ENCODE results near the gene ATP8A2.

The ATP8A2 gene

DNA sequence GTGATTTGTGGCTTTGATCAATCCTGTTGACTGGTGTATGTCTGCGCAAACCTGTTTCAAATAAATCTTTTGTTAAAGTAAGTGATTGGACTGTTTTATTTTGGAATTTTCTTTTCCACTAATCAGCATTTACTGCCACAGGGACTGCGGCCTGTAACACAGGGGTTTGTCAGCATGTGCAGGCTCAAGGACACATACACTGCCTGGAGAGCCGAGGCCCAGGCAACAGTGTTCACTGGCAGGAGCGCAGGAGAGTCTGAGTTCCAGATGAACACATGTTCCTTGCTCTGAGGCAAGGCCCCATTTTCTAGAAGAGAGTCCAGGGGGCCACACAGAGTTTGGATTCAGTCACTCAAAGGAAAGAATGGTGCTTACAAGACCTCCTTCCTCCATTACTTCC lies 654.0 kb downstream of the ATP8A2 start:
- peaks cover 1% of the 10 kb centered on the region for H3K27me3 Mint-ChIP-seq
- no peak overlapping the region for H3K4me3 Mint-ChIP-seq
- H3K4me1 Mint-ChIP-seq (ENCODE audit: low read depth), result peaks cover 1% of the 10 kb centered on the region
- H3K9me3 Mint-ChIP-seq (ENCODE audit: low read depth), result peaks cover 6% of the 10 kb centered on the region
- peaks cover 5% of the 10 kb centered on the region for H3K36me3 Mint-ChIP-seq
- H3K27ac Mint-ChIP-seq, result no peak overlapping the region

DNA sequence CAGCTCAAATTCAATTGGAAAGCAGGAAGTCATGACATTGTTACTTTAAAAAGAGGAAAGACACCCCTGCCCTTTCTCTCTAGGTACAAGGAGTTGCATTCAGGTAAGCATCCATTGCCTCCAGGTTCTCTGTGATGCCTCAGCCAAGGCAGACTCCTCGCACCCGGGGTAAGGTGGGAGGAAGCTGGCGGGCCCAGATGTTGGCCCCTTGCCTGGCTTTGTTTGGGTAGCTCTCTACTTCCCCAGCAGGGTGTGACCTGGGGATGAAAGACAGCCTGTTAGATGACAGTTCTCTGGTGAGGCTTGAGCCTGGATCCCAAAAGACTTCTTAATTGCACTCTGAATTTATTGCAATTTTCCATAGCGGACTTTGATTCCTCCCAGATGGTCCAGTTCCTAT lies 654.4 kb downstream of the ATP8A2 start:
- H3K4me1 Mint-ChIP-seq (ENCODE audit: low read depth), result no peaks in the 10 kb centered on the region
- H3K9me3 Mint-ChIP-seq (ENCODE audit: low read depth), result peaks cover 2% of the 10 kb centered on the region
- no peak overlapping the region for H3K27ac Mint-ChIP-seq
- H3K36me3 Mint-ChIP-seq, result peaks cover under 1% of the 10 kb centered on the region
- H3K4me3 Mint-ChIP-seq, result no peak overlapping the region
- H3K27me3 Mint-ChIP-seq, result peaks cover 1% of the 10 kb centered on the region

DNA sequence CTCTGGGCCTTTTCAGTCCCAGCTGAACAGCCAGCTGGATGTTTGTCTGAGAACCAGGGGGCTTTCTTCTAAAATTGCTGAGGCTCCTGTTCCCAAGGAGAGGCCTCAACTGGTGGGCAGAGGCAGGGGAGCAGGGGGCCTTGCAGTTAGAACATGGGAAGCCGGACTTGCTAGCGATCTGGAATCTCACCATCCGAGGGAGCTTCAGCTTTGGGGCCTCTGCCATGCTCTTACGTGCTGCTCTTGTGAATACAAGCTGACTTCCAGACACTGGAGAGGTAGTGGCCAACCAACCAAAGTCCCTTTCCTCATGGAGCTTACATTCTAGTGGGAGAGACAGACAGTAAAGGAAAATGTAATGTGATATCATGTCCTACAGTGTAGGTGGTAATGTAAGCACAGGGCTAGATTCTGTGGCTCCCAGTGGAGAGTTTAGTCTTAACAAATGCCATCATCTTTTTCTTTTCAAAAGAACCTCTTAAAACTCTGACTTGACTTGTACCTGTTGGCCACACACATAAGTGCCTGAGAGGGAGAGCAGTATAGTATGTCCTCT lies 657.9 kb downstream of the ATP8A2 start:
- Mint-ChIP-seq H3K27ac (no peak overlapping the region), H3K4me3 (no peak overlapping the region), H3K9me3 (ENCODE audit: low read depth) (no peaks in the 10 kb centered on the region), H3K36me3 (no peaks in the 10 kb centered on the region), H3K27me3 (peaks cover 1% of the 10 kb centered on the region), H3K4me1 (ENCODE audit: low read depth) (no peaks in the 10 kb centered on the region)

DNA sequence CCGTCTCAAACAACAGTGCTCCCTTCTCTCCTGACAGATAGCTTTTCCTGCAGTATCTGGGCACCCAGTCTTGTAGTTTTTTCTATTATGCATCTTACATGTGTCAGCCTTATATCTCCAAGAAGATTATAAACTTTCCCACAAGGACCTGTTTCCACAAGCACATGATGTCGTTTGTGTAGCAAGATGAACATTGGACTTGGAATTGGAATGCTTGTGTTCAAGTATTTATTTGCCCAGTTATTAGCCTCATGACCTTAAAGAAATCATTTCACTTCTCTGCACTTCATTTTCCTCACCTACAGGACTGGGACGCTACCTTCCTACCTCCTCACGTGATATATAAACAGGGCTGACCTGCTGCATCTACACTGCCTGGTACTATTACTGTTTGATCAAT lies 658.6 kb downstream of the ATP8A2 start:
- Mint-ChIP-seq H3K27me3 (peaks cover 1% of the 10 kb centered on the region), H3K9me3 (ENCODE audit: low read depth) (no peaks in the 10 kb centered on the region)

DNA sequence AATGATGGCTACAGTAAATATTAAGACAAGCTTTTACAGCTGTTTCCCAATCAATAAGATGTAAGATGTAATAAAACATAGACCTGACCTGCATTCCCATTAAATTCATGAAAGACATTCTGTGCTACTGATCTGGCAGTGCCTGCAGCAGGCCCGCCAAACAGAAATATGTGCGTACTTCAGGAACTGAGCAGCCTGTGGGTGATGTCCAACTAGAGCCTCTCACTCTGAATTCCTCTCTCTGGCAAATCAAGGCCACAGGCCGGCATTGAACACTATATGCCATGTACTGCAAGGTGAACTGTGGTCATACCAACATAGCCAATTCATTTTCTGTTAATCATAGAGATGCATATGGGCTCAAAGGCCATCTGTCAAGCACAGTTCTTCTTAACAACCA lies 662.2 kb downstream of the ATP8A2 start:
- peaks cover 3% of the 10 kb centered on the region for H3K36me3 Mint-ChIP-seq
- H3K4me3 Mint-ChIP-seq, result no peak overlapping the region
- no peaks in the 10 kb centered on the region for H3K9me3 Mint-ChIP-seq (ENCODE audit: low read depth)
- no peak overlapping the region for H3K27ac Mint-ChIP-seq
- no peaks in the 10 kb centered on the region for H3K4me1 Mint-ChIP-seq (ENCODE audit: low read depth)
- H3K27me3 Mint-ChIP-seq, result peaks cover 3% of the 10 kb centered on the region

More for the DNA sequence above, 658.6 kb downstream of the ATP8A2 start:
- Mint-ChIP-seq H3K36me3 (no peaks in the 10 kb centered on the region), H3K4me3 (no peak overlapping the region), H3K4me1 (ENCODE audit: low read depth) (no peaks in the 10 kb centered on the region), H3K27ac (no peak overlapping the region)

DNA sequence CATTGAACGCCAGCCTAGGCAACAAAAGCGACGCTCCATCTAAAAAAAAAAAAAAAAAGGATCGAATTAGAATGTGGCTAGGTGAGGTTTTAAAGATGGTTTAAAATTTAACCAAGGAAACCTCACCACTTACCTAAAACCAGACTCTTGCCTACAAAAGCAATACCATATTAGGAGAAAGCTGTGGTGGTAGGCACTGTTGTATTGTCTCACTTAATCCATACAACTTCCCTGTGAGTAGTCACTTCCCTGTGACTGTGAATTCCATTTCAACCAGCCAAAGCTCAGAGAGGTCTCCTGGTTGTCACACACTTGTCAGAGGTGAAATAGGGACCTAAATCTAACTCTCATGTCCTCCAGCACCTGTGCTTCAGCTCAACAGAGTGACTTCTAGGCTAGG lies 664.6 kb downstream of the ATP8A2 start:
- Mint-ChIP-seq H3K27me3 (peaks cover 2% of the 10 kb centered on the region), H3K27ac (no peak overlapping the region), H3K9me3 (ENCODE audit: low read depth) (no peaks in the 10 kb centered on the region), H3K4me3 (no peak overlapping the region), H3K4me1 (ENCODE audit: low read depth) (no peaks in the 10 kb centered on the region), H3K36me3 (peaks cover 3% of the 10 kb centered on the region)

DNA sequence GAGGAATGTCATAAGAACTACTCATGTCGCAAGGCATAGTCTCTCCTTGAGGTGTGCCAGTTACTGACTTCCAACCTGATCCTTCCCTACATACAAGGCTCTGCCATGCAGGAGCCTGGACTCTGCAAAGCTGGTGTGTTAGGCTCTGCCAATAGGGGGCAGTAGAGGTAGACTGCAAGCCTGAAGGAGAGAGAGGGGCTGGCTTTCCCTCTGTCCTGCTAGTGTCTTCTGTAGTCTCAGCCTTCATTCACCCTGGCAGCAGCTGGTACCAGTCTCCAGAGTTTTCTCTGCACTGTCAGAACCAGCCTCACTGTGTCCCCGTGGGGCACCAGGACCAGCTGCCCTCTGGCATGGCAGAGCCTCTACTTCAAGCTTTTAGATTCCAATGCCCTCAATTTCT lies 665.5 kb downstream of the ATP8A2 start:
- Mint-ChIP-seq H3K36me3 (peaks cover 3% of the 10 kb centered on the region), H3K27me3 (peaks cover 2% of the 10 kb centered on the region), H3K4me3 (no peak overlapping the region), H3K4me1 (ENCODE audit: low read depth) (peaks cover 2% of the 10 kb centered on the region), H3K27ac (no peak overlapping the region), H3K9me3 (ENCODE audit: low read depth) (no peaks in the 10 kb centered on the region)

DNA sequence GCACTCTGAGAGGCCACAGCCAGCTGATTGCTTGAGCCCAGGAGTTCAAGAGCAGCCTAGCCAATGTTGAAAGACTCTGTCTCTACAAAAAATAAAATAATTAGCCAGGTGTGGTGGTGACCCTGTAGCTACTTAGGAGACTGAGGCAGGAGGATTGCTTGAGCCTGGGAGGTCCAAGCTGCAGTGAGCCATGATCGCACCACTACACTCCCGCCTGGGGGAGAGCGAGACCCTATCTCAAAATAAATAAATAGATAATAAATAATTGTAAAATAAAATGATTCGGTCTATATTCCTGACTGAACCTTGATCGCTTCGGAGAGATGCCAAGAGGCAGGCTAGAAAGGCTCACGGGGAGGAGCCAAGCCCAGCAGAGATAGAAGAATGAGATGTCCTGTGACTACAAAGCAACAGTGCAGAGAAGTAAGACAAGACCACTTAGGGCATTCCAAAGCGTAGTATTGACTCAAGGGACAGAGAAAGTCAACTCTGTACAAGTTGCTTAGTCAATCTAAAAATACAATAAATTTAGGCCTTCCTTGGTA lies 667.2 kb downstream of the ATP8A2 start:
- Mint-ChIP-seq H3K27ac (no peak overlapping the region), H3K4me1 (ENCODE audit: low read depth) (peaks cover 10% of the 10 kb centered on the region), H3K36me3 (peaks cover 3% of the 10 kb centered on the region)

DNA sequence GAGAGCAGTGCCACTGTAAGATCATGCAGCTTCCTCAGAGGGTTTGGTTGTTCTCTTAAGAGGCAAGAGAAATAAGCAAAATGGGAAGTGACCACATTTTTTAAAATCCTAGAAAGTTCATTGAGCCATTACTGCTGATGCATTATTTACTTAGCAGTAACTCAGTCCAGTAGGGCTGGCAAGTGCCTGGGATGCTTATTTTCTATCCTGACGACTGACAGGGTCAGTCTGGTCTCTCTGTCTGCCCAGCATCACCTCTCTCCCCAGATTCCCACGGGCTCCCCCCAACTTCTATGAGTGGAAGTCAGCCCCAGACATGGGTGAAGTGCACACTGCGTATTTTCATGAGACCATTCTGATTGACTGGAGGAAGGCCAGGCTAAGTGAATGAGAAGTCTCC lies 669.7 kb downstream of the ATP8A2 start:
- Mint-ChIP-seq H3K27ac (no peak overlapping the region), H3K36me3 (no peaks in the 10 kb centered on the region), H3K4me1 (ENCODE audit: low read depth) (peaks cover 20% of the 10 kb centered on the region)

More for the DNA sequence above, 667.2 kb downstream of the ATP8A2 start:
- no peaks in the 10 kb centered on the region for H3K9me3 Mint-ChIP-seq (ENCODE audit: low read depth)
- peaks cover 2% of the 10 kb centered on the region for H3K27me3 Mint-ChIP-seq
- H3K4me3 Mint-ChIP-seq, result no peak overlapping the region

DNA sequence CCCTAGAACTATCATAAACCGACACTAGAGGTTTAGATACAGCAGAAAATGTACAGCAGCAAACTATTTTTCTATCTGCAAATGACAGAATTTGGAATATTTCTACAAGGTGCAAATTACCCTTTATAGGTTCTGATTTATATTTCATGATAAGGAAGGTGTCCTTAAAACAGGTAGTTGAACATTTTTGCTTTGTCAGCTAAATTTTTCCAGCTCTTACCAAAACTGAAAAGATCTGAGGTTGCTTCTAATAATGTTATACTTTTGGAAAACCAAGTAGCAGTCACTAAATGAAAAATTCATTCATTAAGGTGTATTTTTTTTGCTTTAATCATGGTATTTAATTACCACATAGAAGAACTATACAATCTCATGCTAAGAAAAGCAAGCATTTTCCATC lies 671.0 kb downstream of the ATP8A2 start:
- Mint-ChIP-seq H3K27me3 (no peaks in the 10 kb centered on the region), H3K4me3 (no peak overlapping the region), H3K4me1 (ENCODE audit: low read depth) (peaks cover 20% of the 10 kb centered on the region), H3K9me3 (ENCODE audit: low read depth) (no peaks in the 10 kb centered on the region), H3K36me3 (no peaks in the 10 kb centered on the region), H3K27ac (no peak overlapping the region)

More for the DNA sequence above, 669.7 kb downstream of the ATP8A2 start:
- no peaks in the 10 kb centered on the region for H3K27me3 Mint-ChIP-seq
- no peak overlapping the region for H3K4me3 Mint-ChIP-seq
- H3K9me3 Mint-ChIP-seq (ENCODE audit: low read depth), result no peaks in the 10 kb centered on the region

DNA sequence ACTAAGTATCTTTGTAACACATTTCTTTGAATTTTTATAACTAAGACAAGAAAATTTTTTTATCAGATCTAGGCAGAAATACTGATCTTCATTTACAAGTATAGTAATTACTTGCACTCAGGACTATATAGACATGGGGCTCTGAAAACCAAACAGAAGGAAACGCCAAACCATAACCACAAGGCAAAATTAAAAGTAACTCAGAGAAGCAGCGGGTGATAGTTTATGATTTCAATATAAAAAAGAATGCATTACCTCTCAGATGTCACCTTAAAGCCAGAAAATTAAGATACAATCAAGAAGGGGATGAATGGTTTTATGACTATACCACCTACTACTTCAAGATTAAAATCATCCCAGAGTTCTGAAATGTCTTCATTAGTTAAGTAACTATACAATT lies 673.4 kb downstream of the ATP8A2 start:
- peaks cover 1% of the 10 kb centered on the region for H3K27me3 Mint-ChIP-seq
- H3K4me1 Mint-ChIP-seq (ENCODE audit: low read depth), result peaks cover 27% of the 10 kb centered on the region
- no peak overlapping the region for H3K4me3 Mint-ChIP-seq
- no peaks in the 10 kb centered on the region for H3K9me3 Mint-ChIP-seq (ENCODE audit: low read depth)
- H3K36me3 Mint-ChIP-seq, result no peaks in the 10 kb centered on the region
- no peak overlapping the region for H3K27ac Mint-ChIP-seq

DNA sequence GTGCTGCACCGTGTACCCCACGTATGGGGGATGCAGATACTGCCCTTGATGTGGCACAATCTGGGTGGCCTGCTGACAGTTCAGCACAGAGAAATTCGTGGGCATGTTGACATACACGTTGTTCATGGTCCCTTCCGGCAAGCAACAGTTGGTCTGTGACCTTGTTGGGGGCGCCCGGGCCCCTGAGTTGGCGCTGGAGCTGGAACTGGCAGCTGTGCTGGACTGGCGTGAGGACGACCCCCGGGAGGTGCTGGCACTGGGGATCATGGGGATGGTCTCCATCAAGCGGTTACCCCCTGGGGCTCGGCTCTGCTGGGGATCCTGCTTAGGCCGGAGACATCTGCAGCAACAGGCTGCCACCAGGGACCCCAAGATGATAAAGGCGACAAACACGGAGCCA lies 674.9 kb downstream of the ATP8A2 start:
- H3K4me1 Mint-ChIP-seq (ENCODE audit: low read depth), result peaks cover 27% of the 10 kb centered on the region
- no peak overlapping the region for H3K4me3 Mint-ChIP-seq
- H3K27me3 Mint-ChIP-seq, result peaks cover 1% of the 10 kb centered on the region
- no peaks in the 10 kb centered on the region for H3K9me3 Mint-ChIP-seq (ENCODE audit: low read depth)
- no peak overlapping the region for H3K27ac Mint-ChIP-seq
- no peaks in the 10 kb centered on the region for H3K36me3 Mint-ChIP-seq

DNA sequence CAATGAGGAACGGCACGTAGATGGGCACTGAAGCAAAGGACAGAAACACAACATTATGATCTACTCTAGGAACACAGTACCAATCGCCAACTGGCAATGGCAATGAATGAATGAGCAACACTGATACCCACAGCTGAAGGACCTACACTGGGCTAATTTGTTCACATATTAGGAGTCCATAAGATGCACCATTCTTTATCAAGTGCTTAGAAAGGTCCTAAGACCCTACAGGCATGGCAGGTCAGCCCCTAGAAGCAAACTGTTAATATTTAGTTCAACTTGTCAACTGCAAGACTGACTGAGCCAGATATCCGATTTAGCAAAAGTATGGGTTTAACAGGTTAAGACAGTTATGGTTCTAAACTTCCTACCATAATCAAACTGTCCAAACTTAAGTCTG lies 675.3 kb downstream of the ATP8A2 start:
- Mint-ChIP-seq H3K4me1 (ENCODE audit: low read depth) (peaks cover 28% of the 10 kb centered on the region), H3K9me3 (ENCODE audit: low read depth) (no peaks in the 10 kb centered on the region), H3K27ac (no peak overlapping the region), H3K36me3 (no peaks in the 10 kb centered on the region), H3K4me3 (no peak overlapping the region), H3K27me3 (peaks cover 1% of the 10 kb centered on the region)

DNA sequence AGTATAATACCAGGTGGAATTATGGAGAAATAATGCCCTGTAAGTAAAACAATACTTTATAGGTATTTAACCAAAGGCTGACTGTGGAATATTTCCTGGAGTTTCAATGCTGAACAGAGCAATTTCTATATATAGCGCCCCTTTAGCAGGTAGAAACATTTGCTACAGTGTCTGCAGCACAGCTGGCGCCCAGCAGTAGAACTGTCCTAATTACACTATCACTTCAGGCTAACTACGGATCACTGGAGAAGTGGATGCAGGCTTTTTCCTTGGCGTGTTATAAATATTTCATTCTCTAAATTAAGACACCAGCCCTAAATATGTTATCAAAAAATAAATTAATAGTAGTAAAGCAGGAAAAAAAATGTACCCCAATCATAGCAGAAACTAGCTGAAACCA lies 677.0 kb downstream of the ATP8A2 start:
- peaks cover 1% of the 10 kb centered on the region for H3K27me3 Mint-ChIP-seq

DNA sequence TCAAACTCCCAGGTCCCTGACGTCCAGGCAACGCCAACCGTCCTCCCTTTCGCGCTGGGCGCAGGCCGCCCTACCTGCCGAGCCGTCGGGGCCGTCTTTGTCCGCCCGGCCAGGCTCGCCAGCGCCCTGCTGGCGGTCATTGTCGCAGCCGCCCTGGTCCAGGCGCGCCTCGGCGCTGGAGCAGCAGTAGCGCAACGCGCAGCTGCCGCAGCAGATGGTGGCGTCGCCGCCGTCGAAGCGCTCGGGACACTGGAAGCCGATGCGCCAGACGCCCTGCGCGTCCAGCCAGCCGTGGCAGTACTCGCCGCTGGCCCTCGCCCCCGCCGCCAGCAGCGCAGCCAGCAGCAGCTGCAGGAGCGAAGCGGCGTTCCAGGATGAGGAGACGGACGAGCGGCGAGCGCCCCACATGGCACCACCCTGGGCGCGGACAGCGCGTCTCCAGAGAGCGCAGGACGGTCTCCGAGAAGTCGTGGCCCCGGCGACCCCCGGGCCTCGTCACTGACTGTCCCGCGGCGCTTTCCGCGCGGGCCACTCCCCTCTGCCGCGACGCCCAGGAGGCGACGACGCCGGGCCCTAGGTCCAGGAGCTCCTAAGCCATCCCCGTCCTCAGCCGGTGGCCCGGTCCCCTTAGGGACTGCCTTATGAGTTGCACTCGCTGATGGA lies 678.9 kb downstream of the ATP8A2 start:
- H3K36me3 Mint-ChIP-seq, result no peaks in the 10 kb centered on the region
- peak overlapping the region; percentile 78 for H3K4me3 Mint-ChIP-seq
- H3K27ac Mint-ChIP-seq, result no peak overlapping the region
- H3K27me3 Mint-ChIP-seq, result peaks cover 1% of the 10 kb centered on the region
- H3K4me1 Mint-ChIP-seq (ENCODE audit: low read depth), result peaks cover 18% of the 10 kb centered on the region
- no peaks in the 10 kb centered on the region for H3K9me3 Mint-ChIP-seq (ENCODE audit: low read depth)

More for the DNA sequence above, 677.0 kb downstream of the ATP8A2 start:
- Mint-ChIP-seq H3K4me3 (peak overlapping the region; percentile 78), H3K36me3 (no peaks in the 10 kb centered on the region), H3K4me1 (ENCODE audit: low read depth) (peaks cover 28% of the 10 kb centered on the region), H3K27ac (no peak overlapping the region), H3K9me3 (ENCODE audit: low read depth) (no peaks in the 10 kb centered on the region)

DNA sequence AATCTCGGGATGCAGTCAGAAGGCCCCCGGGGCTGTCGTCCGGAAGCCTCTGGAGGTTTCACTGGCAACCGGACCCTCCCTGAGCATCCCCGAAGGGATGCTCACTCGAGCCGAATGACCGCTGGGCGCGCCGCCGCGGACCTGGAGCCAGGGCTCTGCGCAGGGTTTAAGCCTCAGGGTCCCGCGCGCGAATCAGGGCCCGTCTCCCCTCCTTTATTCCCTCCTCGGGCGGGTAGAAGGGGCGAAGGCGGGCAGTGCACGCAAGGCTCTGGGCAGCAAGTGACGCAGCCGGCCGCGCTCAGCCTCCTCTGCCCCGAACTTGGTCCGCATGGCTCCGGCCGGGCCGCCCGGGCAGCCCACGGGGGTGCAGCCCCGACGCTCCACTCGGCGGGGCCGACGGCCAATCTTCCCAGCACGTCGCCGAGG lies 679.5 kb downstream of the ATP8A2 start:
- Mint-ChIP-seq H3K4me1 (ENCODE audit: low read depth) (peaks cover 18% of the 10 kb centered on the region), H3K9me3 (ENCODE audit: low read depth) (no peaks in the 10 kb centered on the region), H3K4me3 (peak overlapping the region; percentile 47), H3K27ac (no peak overlapping the region), H3K36me3 (no peaks in the 10 kb centered on the region), H3K27me3 (peaks cover 1% of the 10 kb centered on the region)

All from activated naive CD8-positive, alpha-beta T cell (primary cell).